Caco-2 (cell line): ENCODE results near the gene OTOA. TPM values are rescaled to one million over a fixed set of nuclear protein-coding genes. Genes with fewer than 3 reads are reported as not detected.

Experiments
- BruUV-seq: library from RNA; stranded (reverse); fragments of 400-500 nt; replicated peaks from 2 replicates; lab custom pipeline; 2021; lab: Mats Ljungman, UMichigan
- CTCF ChIA-PET: fragments of 300-600 bp; sonication (Branson Sonifier 250); formaldehyde crosslinking; loops from one replicate; lab custom pipeline; 2022; ENCODE audit warnings: antibody characterized with exemption; lab: Charles Lee
- POLR2A ChIA-PET: fragments of 300-600 bp; sonication (Branson Sonifier 250); formaldehyde crosslinking; loops from one replicate; lab custom pipeline; 2022; ENCODE audit warnings: antibody characterized with exemption; lab: Charles Lee
- DNase-seq, 2 experiments: peaks; one replicate each; pipeline versions ENCODE4 v3.0.0 to v3.0.0-alpha.2; 2020 to 2022
- H3K27me3 ChIP-seq: replicated peaks from 2 replicates; pipeline ENCODE4 v1.6.0; 2011; ENCODE audit warnings: low read length; ENCODE audit not compliant: control insufficient read depth, insufficient read depth
- H3K36me3 ChIP-seq: 2 replicates; pipeline ENCODE4 v1.5.1; 2011; ENCODE audit warnings: low read length; ENCODE audit not compliant: control insufficient read depth, insufficient read depth
- H3K4me1 ChIP-seq: fragments of 250-450 bp; sonication (Bioruptor Pico); 2 replicates; pipeline ENCODE4 v1.5.1; 2020; ENCODE audit warnings: mild to moderate bottlenecking
- H3K4me3 ChIP-seq: 2 replicates; pipeline ENCODE4 v1.5.1; 2011; ENCODE audit warnings: low read depth, mild to moderate bottlenecking, control low read depth, low read length
- H3K9me3 ChIP-seq: fragments of 250-450 bp; sonication (Bioruptor Pico); 2 replicates; pipeline ENCODE4 v1.5.1; 2020; ENCODE audit warnings: mild to moderate bottlenecking, moderate library complexity
- H3K27ac Mint-ChIP-seq: one replicate; pipeline ENCODE4 v1.8.0; 2022; ENCODE audit warnings: mixed read lengths; ENCODE audit not compliant: unreplicated experiment
- H3K27me3 Mint-ChIP-seq: one replicate; pipeline ENCODE4 v1.8.0; 2022; ENCODE audit warnings: mixed read lengths; ENCODE audit not compliant: insufficient read depth, unreplicated experiment
- H3K36me3 Mint-ChIP-seq: one replicate; pipeline ENCODE4 v1.8.0; 2022; ENCODE audit warnings: mild to moderate bottlenecking, mixed read lengths; ENCODE audit not compliant: insufficient read depth, unreplicated experiment
- H3K4me1 Mint-ChIP-seq: one replicate; pipeline ENCODE4 v1.8.0; 2022; ENCODE audit warnings: low read depth, mixed read lengths; ENCODE audit not compliant: unreplicated experiment
- H3K4me3 Mint-ChIP-seq: one replicate; pipeline ENCODE4 v1.8.0; 2022; ENCODE audit warnings: mild to moderate bottlenecking, moderate library complexity, mixed read lengths; ENCODE audit not compliant: unreplicated experiment
- H3K9me3 Mint-ChIP-seq: one replicate; pipeline ENCODE4 v1.8.0; 2022; ENCODE audit warnings: mixed read lengths; ENCODE audit not compliant: unreplicated experiment
- intact Hi-C: fragments of 100-400 bp; cut with micrococcal nuclease; formaldehyde crosslinking; loops from one replicate; pipeline ENCODE4 v1.10.0; 2022; ENCODE audit not compliant: unreplicated experiment
- total RNA-seq: library from RNA; stranded (reverse); gene quantifications from 2 replicates; pipeline ENCODE4 v1.2.3, GENCODE V29; 2022
- TF ChIP-seq, protein P1 (sequence below), 2 experiments: fragments of 200-600 bp in 1 of 2; IDR thresholded peaks; 1 replicate in 1 of 2; 2 replicates in 1 of 2; pipeline versions ENCODE4 v1.5.1 to v1.8.0; 2011 to 2022; ENCODE audit warnings: antibody characterized with exemption in 1 of 2, control low read depth in 1 of 2, inconsistent platforms in 1 of 2, low read depth in 1 of 2, low read length in 1 of 2, mild to moderate bottlenecking in 1 of 2, moderate library complexity in 1 of 2; ENCODE audit not compliant: insufficient read depth in 1 of 2, severe bottlenecking in 1 of 2, unreplicated experiment in 1 of 2

OTOA gene
- total RNA-seq, 1 experiment from 2014 or later = not detected

GRCh38 chr16:21659124-21659523 lies 4.6 kb upstream of the OTOA start:
- DNase-seq = no peak
- intact Hi-C loops = no loop called here
- BruUV-seq = no TSS peak
- H3K27me3 ChIP-seq = no peaks in the 10 kb centered on the region
- no peak overlapping the region for H3K4me3 Mint-ChIP-seq
- H3K36me3 ChIP-seq = no peaks in the 10 kb centered on the region
- H3K27ac Mint-ChIP-seq = no peak overlapping the region
- TF ChIP-seq, protein P1, sequence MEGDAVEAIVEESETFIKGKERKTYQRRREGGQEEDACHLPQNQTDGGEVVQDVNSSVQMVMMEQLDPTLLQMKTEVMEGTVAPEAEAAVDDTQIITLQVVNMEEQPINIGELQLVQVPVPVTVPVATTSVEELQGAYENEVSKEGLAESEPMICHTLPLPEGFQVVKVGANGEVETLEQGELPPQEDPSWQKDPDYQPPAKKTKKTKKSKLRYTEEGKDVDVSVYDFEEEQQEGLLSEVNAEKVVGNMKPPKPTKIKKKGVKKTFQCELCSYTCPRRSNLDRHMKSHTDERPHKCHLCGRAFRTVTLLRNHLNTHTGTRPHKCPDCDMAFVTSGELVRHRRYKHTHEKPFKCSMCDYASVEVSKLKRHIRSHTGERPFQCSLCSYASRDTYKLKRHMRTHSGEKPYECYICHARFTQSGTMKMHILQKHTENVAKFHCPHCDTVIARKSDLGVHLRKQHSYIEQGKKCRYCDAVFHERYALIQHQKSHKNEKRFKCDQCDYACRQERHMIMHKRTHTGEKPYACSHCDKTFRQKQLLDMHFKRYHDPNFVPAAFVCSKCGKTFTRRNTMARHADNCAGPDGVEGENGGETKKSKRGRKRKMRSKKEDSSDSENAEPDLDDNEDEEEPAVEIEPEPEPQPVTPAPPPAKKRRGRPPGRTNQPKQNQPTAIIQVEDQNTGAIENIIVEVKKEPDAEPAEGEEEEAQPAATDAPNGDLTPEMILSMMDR (IDR thresholded peaks at IDR 0.05; ENCODE audit: insufficient read depth in 1 of 2, low read depth in 1 of 2, low read length in 1 of 2, severe bottlenecking in 1 of 2, unreplicated experiment in 1 of 2) = no peak
- H3K4me1 Mint-ChIP-seq = no peaks in the 10 kb centered on the region
- POLR2A ChIA-PET = no interaction called here
- CTCF ChIA-PET = no interaction called here
- H3K4me3 ChIP-seq = no peak overlapping the region
- no peaks in the 10 kb centered on the region for H3K27me3 Mint-ChIP-seq
- H3K9me3 ChIP-seq = no peaks in the 10 kb centered on the region
- no peaks in the 10 kb centered on the region for H3K36me3 Mint-ChIP-seq
- no peaks in the 10 kb centered on the region for H3K4me1 ChIP-seq
- H3K9me3 Mint-ChIP-seq = no peaks in the 10 kb centered on the region

DNA sequence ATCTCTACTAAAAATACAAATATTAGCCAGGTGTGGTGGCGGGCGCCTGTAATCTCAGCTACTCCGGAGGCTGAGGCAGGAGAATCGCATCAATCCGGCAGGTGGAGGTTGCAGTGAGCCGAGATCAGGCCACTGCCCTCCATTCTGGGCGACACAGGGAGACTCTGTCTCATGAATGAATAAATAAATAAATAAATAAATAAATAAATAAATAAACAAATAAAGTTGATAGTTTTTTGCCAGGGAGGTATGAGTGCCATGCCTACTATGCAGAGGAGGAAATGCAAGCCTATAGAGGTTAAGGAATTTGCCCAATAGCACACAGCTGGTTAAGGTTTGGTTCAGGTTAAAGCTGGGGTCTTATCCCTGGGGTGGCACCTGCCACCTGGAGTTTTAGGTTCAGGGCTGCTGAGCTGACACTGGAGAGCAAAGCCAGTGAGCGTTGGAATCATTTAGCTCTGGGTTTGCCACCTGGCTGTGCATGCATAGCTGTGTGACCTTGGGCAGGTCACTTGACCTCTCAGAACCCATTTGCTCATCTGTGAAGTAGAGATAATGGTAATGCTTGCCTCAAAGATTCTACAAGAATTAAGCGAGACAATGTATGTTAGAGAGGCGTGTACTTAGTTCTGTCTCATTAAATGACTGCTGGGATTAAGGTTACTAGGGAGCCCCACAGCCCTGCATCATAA lies 1.2 kb downstream of the OTOA start:
- no peaks in the 10 kb centered on the region for H3K27me3 Mint-ChIP-seq
- Histone ChIP-seq H3K4me1 (no peaks in the 10 kb centered on the region), H3K4me3 (no peak overlapping the region), H3K36me3 (no peaks in the 10 kb centered on the region), H3K27me3 (no peaks in the 10 kb centered on the region), H3K9me3 (no peaks in the 10 kb centered on the region)
- no peaks in the 10 kb centered on the region for H3K4me1 Mint-ChIP-seq
- no peak overlapping the region for H3K27ac Mint-ChIP-seq
- H3K36me3 Mint-ChIP-seq = no peaks in the 10 kb centered on the region
- ChIA-PET CTCF (interaction anchor here (1.6 kb wide), 1 partner anchor 8 kb away, joined by 3 read pairs; no protein-coding TSS in a partner anchor), POLR2A (no interaction called here)
- no peak for DNase-seq
- no peak overlapping the region for H3K4me3 Mint-ChIP-seq
- TF ChIP-seq, protein P1 (IDR thresholded peaks at IDR 0.05; ENCODE audit: insufficient read depth in 1 of 2, low read depth in 1 of 2, low read length in 1 of 2, severe bottlenecking in 1 of 2, unreplicated experiment in 1 of 2) = no peak
- H3K9me3 Mint-ChIP-seq = no peaks in the 10 kb centered on the region
- intact Hi-C loops = no loop called here
- BruUV-seq = no TSS peak

GRCh38 chr16:21666772-21667171 lies 3.0 kb downstream of the OTOA start:
- Histone ChIP-seq H3K4me1 (no peaks in the 10 kb centered on the region), H3K27me3 (no peaks in the 10 kb centered on the region), H3K36me3 (no peaks in the 10 kb centered on the region), H3K9me3 (no peaks in the 10 kb centered on the region), H3K4me3 (no peak overlapping the region)
- DNase-seq = no peak
- Mint-ChIP-seq H3K4me1 (no peaks in the 10 kb centered on the region), H3K9me3 (no peaks in the 10 kb centered on the region), H3K27me3 (no peaks in the 10 kb centered on the region), H3K4me3 (no peak overlapping the region), H3K36me3 (no peaks in the 10 kb centered on the region), H3K27ac (no peak overlapping the region)
- intact Hi-C loops = no loop called here
- TF ChIP-seq, protein P1 (IDR thresholded peaks at IDR 0.05; ENCODE audit: insufficient read depth in 1 of 2, low read depth in 1 of 2, low read length in 1 of 2, severe bottlenecking in 1 of 2, unreplicated experiment in 1 of 2) = no peak
- no TSS peak for BruUV-seq
- ChIA-PET POLR2A (no interaction called here), CTCF (interaction anchor here (1.6 kb wide), 1 partner anchor 10 kb away, joined by 3 read pairs; no protein-coding TSS in a partner anchor)
